D721Med (cell line): ENCODE data around the gene PLXNA4.

Experiments used
- DNase-seq: peaks from one replicate; pipeline ENCODE4 v3.0.0; 2011; ENCODE audit warnings: low spot score; ENCODE audit not compliant: insufficient read length
- FAIRE-seq: peaks from 2 replicates; lab custom pipeline; 2011; peaks lifted over from hg19 to GRCh38; lab: Jason Lieb, UNC
- CTCF ChIP-seq: IDR thresholded peaks from 2 replicates; pipeline ENCODE4 v1.5.1; 2012; ENCODE audit warnings: mild to moderate bottlenecking, control low read depth; ENCODE audit not compliant: insufficient read depth; ENCODE audit errors: missing control alignments

Gene PLXNA4

GRCh38 chr7:132476541-132476940 is 99.7 kb downstream of the PLXNA4 start:
- no peak for TF ChIP-seq CTCF
- FAIRE-seq (no peak), DNase-seq (no peak)

DNA sequence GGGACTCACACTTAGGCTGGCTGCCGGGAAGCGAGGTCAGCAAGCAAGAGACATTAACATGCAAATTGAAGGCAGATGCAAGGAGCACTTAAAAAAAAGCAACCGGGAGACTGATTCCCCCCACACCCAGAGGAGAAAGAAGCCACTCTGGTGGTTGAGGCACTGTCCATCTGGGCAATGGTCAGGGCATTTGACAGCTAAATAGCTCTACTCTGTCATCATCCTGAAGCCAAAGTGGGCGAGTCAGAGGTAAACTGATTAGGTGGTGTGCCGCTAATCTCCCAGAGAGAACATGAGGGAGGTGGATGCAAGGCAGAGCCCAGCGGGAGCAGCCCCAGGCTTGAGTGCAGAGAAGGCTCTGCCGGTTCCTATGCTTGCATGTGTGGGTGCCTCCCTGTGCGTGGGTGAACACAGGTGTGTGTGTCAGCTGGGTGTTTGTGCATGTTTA is 100.6 kb downstream of the PLXNA4 start:
- FAIRE-seq (no peak), DNase-seq (no peak)
- no peak for TF ChIP-seq CTCF

DNA sequence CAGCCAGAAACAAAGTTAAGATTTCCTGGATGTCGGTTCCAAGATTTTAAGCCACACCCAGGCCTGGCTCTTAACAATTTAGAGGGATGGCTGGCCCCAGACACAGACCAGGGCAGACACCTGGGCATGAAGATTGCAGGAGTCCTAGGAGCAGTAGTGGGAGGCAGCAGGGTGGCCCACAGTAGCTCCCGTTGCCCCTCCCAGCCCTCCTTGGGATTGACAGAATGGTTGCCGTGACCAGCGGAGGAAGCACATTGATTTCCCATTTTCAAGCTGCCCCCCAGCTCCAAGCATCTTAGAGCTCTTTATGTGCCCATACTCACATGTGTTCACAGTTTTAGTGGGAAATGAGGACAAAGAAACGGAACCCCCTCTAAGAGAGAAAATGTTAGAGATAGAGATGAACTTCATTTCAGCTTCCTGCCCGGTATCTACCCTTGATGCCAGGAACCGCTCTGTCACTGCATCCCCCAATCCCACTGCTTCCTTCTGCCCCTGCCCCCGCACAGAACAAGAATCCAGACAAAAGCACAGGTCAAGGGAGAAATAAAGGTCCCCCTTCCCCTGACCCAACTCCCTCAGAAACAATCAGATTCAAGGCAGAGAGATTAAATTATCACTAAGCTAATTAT is 101.1 kb downstream of the PLXNA4 start:
- no peak for TF ChIP-seq CTCF
- DNase-seq (no peak), FAIRE-seq (no peak)

- TF ChIP-seq CTCF = no peak
- FAIRE-seq (no peak), DNase-seq (no peak)
These were observed 103.7 kb downstream of the PLXNA4 start for GRCh38 chr7:132472463-132473120.

DNA sequence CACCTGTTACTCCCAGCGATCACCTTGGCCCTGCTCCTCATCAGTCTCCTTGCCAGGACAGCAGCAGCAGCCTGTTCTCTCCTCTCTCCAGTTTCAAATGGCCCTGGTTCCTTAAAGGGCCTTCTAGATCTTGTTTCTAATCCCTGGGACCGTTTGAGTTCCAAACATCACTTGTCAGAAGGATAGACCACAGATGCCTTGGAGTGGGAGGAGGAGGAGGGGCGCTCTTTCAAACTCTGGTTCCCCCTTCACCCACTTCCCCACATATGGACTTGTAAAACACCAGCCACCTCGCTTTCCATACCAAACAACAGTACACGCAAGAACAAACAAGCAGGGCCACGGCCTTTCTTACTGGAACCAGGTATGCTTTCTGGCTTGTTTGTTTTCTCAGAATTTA is 104.8 kb downstream of the PLXNA4 start:
- no peak for FAIRE-seq
- no peak for DNase-seq
- TF ChIP-seq CTCF = no peak

DNA sequence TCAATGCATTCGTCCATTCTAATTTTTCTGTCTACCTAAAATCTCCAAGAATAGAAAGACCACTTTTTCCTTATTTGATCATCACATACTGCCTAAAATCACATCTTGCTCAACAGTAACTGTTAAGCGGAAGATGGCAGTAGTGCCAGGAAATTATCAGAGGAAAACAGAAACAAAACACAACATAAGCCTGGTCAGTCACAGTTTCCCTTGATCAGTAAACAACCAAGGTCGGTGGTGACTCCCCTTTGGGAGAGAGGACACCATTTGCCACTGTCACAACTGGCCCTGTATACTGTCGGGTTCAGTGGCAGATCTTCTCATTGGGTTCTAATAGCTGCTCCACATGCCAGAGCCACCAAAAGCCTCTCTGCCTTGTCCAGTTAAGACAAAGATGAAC is 106.6 kb downstream of the PLXNA4 start:
- FAIRE-seq (no peak), DNase-seq (no peak)
- no peak for TF ChIP-seq CTCF

DNA sequence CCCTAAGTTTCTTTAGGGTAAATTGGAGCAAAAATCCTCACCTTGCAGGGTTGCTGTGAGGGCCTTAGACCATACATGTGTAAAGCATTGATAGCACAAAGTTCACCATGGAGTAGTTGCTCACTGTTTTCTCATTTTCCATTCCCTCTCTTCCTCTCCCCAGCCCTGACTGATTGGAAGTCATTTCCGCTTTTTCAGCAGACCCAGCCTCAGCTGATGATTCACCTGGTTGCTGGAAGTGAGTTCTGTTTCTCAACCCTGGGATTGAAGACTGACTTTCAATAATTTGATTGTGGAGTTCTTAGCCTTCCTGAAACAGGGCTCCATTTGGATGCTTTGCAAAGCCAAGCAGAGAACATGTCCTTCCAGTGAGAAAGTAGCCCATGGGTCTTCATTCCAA is 107.0 kb downstream of the PLXNA4 start:
- no peak for TF ChIP-seq CTCF
- FAIRE-seq (no peak), DNase-seq (no peak)
